HAP-1 (cell line): Measurements from ENCODE around the gene SOCS3.
"Not testable (repeated sequence)": the region's sequence is repeated elsewhere in the genome, so short reads cannot be mapped to it uniquely, and the experiment has no call there.

Source experiments
- DNase-seq, 2 experiments: peaks; one replicate each; pipeline ENCODE4 v3.0.0-alpha.2; 2016 to 2020; ENCODE audit warnings: low spot score in 2 of 2
- H3K27me3 ChIP-seq: fragments of 250-450 bp; sonication (Bioruptor Pico); 2 replicates; pipeline ENCODE4 v1.5.1; 2020; ENCODE audit warnings: low read depth, mild to moderate bottlenecking, moderate library complexity
- H3K36me3 ChIP-seq: fragments of 250-450 bp; sonication (Bioruptor Pico); replicated peaks from 2 replicates; pipeline ENCODE4 v1.5.1; 2020; ENCODE audit warnings: mild to moderate bottlenecking
- H3K4me1 ChIP-seq: fragments of 250-450 bp; sonication (Bioruptor Pico); 2 replicates; pipeline ENCODE4 v1.5.1; 2020; ENCODE audit warnings: mild to moderate bottlenecking
- H3K4me3 ChIP-seq: fragments of 250-450 bp; sonication (Bioruptor Pico); 2 replicates; pipeline ENCODE4 v1.5.1; 2020; ENCODE audit warnings: mild to moderate bottlenecking, moderate library complexity
- H3K9me3 ChIP-seq: fragments of 250-450 bp; sonication (Bioruptor Pico); 2 replicates; pipeline ENCODE4 v1.5.1; 2020; ENCODE audit warnings: mild to moderate bottlenecking, moderate library complexity
- in situ Hi-C: fragments of 300-500 bp; cut with MboI; formaldehyde crosslinking; loops from 3 replicates; pipeline ENCODE4 v1.14.3; 2020; ENCODE audit warnings: low sequenced_read_pairs, inconsistent platforms, mixed read lengths

The SOCS3 gene

GRCh38 chr17:78316867-78317789 lies 42.7 kb downstream of the SOCS3 start:
- Histone ChIP-seq H3K36me3 (no peaks in the 10 kb centered on the region), H3K9me3 (no peaks in the 10 kb centered on the region), H3K4me3 (no peak overlapping the region), H3K27me3 (no peaks in the 10 kb centered on the region), H3K4me1 (peaks cover 13% of the 10 kb centered on the region)
- in situ Hi-C loops: no loop called here
- DNase-seq: peak in 1 of 2 experiments; percentile 67

- Histone ChIP-seq H3K36me3 (no peaks in the 10 kb centered on the region), H3K9me3 (no peaks in the 10 kb centered on the region), H3K4me3 (no peak overlapping the region), H3K27me3 (no peaks in the 10 kb centered on the region), H3K4me1 (peaks cover 13% of the 10 kb centered on the region)
- in situ Hi-C loops: no loop called here
- DNase-seq: no peak
These were observed 43.6 kb downstream of the SOCS3 start for GRCh38 chr17:78316115-78316866.

- Histone ChIP-seq H3K27me3 (no peaks in the 10 kb centered on the region), H3K9me3 (no peaks in the 10 kb centered on the region), H3K4me1 (peaks cover 13% of the 10 kb centered on the region), H3K36me3 (no peaks in the 10 kb centered on the region), H3K4me3 (no peak overlapping the region)
- DNase-seq: no peak
- in situ Hi-C loops: no loop called here
These were observed 44.3 kb downstream of the SOCS3 start for GRCh38 chr17:78315355-78316114.

GRCh38 chr17:78314683-78315354 lies 45.1 kb downstream of the SOCS3 start:
- DNase-seq: no peak
- no peaks in the 10 kb centered on the region for H3K36me3 ChIP-seq
- H3K27me3 ChIP-seq: no peaks in the 10 kb centered on the region
- peaks cover 13% of the 10 kb centered on the region for H3K4me1 ChIP-seq
- in situ Hi-C loops: no loop called here
- peak overlapping the region; percentile 20; the same call in 1 of the 2 replicates for H3K4me3 ChIP-seq
- no peaks in the 10 kb centered on the region for H3K9me3 ChIP-seq

GRCh38 chr17:78313735-78314648 lies 45.9 kb downstream of the SOCS3 start:
- in situ Hi-C loops: no loop called here
- peak; percentile 74 to 90 for DNase-seq
- Histone ChIP-seq H3K36me3 (no peaks in the 10 kb centered on the region), H3K4me3 (peak overlapping the region; percentile 20), H3K4me1 (peaks cover 13% of the 10 kb centered on the region), H3K9me3 (no peaks in the 10 kb centered on the region), H3K27me3 (no peaks in the 10 kb centered on the region)

- H3K27me3 ChIP-seq, H3K4me3 ChIP-seq, H3K9me3 ChIP-seq, H3K36me3 ChIP-seq, H3K4me1 ChIP-seq, in situ Hi-C loops, DNase-seq: not testable (repeated sequence)
These were observed 50.1 kb downstream of the SOCS3 start for GRCh38 chr17:78309659-78310255.

- H3K4me3 ChIP-seq: no peak overlapping the region
- in situ Hi-C loops: no loop called here
- no peaks in the 10 kb centered on the region for H3K36me3 ChIP-seq
- DNase-seq: no peak
- no peaks in the 10 kb centered on the region for H3K27me3 ChIP-seq
- H3K9me3 ChIP-seq: no peaks in the 10 kb centered on the region
- H3K4me1 ChIP-seq: no peaks in the 10 kb centered on the region; the same call in 1 of the 2 replicates
These were observed 51.8 kb downstream of the SOCS3 start for GRCh38 chr17:78307887-78308638.

GRCh38 chr17:78306913-78307312 lies 53.0 kb downstream of the SOCS3 start:
- Histone ChIP-seq H3K36me3 (no peaks in the 10 kb centered on the region), H3K27me3 (no peaks in the 10 kb centered on the region), H3K4me1 (no peaks in the 10 kb centered on the region), H3K4me3 (no peak overlapping the region), H3K9me3 (no peaks in the 10 kb centered on the region)
- in situ Hi-C loops: no loop called here
- no peak for DNase-seq
